GM12875 (cell line): Measurements from ENCODE around the gene CLSTN1.

Source experiments
- H3K4me3 ChIP-seq: one replicate; pipeline ENCODE4 v1.5.1; 2011; ENCODE audit warnings: low read depth, low read length, control low read depth
- CTCF ChIP-seq: IDR thresholded peaks from 2 replicates; pipeline ENCODE4 v1.5.1; 2011; ENCODE audit warnings: low read depth, mild to moderate bottlenecking, control low read depth, inconsistent platforms, low read length, moderate library complexity, borderline replicate concordance; ENCODE audit not compliant: insufficient read depth

CLSTN1 gene

GRCh38 chr1:9826087-9826486 is 2.3 kb upstream of the CLSTN1 start:
- H3K4me3 ChIP-seq = no peak overlapping the region
- TF ChIP-seq CTCF = no peak

DNA sequence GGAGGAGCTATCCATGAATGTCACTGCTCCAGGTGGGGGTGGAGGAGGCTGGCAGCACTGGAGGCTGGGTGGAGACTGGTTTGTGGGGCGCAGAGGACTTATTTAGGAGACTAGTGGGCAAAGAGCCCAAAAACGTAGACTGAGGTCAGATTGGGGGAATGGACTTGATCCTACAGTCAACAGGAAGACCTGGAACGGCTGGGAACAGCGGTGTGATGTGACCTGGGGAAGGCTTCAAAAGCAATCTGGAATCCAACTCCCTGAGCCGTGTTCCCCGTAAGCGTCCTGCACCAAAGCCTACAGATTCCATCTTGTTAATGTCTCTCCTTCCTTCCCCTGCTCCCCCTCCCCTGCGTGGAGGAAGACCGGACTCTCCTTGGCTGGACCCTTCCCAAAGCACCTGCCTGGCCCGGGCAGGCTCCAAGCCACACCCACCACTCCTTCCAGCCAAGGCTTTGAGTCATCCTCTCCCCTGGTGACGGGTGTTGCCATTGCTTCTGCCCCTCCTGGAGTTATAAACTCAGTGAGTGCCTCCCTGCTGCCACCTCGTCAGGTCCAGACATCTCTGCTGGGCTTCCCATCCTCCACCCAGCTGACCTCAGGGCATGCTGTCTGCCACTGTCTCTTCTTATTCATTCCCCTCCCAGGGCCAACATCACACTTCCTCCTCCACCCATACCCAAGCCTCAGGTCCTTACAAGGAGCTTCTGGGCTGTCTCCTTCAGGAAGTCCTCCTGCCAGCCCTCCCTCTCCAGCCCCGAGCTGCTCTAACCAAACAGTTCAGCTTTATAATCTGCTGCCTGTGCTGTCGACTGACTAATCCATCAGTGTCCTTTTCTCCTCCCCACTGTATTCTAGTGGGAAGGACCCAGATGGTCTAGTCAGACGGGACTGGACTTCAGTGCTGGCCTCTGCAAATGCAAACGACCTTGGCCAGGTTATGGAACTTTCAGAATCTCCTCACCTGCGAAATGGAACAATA is 1.6 kb upstream of the CLSTN1 start:
- no peak for TF ChIP-seq CTCF
- H3K4me3 ChIP-seq = no peak overlapping the region

DNA sequence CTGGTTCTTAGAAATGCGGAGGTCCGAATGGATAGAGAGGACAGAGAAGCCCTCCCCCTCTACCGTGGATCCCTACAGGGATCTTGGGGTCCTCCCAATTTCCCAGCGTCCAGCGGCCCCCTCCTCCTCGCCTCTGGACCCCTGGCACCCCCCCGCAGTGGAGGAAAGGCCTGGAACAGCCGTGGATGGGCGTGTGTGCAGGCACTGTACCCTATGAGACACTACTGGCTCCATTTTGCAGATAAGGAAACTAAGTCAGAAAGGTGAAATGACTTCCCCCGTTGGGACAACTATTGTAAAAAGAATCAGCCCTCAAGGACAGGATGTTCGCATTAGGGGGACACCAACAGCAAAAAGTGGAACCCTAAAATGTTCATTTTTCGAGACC is 931 bp upstream of the CLSTN1 start:
- no peak for TF ChIP-seq CTCF
- peak overlapping the region; percentile 44 for H3K4me3 ChIP-seq

DNA sequence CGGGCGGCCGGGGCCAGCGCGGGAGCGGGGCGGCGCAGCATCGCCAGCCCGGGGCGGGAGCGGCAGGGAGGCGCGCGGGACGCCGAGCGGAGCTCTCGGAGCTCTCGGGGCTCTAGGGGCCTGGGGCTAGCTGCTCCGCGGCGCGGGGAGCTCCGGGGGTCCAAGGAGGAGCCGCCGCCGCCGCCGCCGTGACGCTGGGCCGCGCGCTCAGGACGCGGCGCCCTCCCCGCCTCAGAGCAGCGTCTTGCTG is 147 bp downstream of the CLSTN1 start:
- peak overlapping the region; percentile 98 for H3K4me3 ChIP-seq
- no peak for TF ChIP-seq CTCF

GRCh38 chr1:9822897-9823692 is 670 bp downstream of the CLSTN1 start:
- H3K4me3 ChIP-seq = peak overlapping the region; percentile 98
- TF ChIP-seq CTCF = no peak

- H3K4me3 ChIP-seq = peak overlapping the region; percentile 98
- TF ChIP-seq CTCF = no peak
Measured at GRCh38 chr1:9822490-9822889, 1.3 kb downstream of the CLSTN1 start.

GRCh38 chr1:9821710-9822109 is 2.1 kb downstream of the CLSTN1 start:
- no peak overlapping the region for H3K4me3 ChIP-seq
- TF ChIP-seq CTCF = no peak
